GM23338 (cell line): Measurements from ENCODE around the gene TMEM74B. TPM values are rescaled to one million over a fixed set of nuclear protein-coding genes. Genes with fewer than 3 reads are reported as not detected.

Experiments
- ATAC-seq: fragments of 200-7000 bp; cut with Tn5 transposase; 3 replicates; pipeline ENCODE4 v1.9.1; 2020
- DNase-seq: peaks from one replicate; pipeline ENCODE4 v3.0.0-alpha.2; 2015; ENCODE audit warnings: low spot score
- H2AFZ ChIP-seq: fragments of 200-600 bp; sonication (generic); 2 replicates; pipeline ENCODE4 v1.8.0; 2016; ENCODE audit warnings: antibody characterized with exemption, mild to moderate bottlenecking, moderate library complexity
- H3F3A ChIP-seq: fragments of 200-600 bp; sonication (generic); replicated peaks from 2 replicates; pipeline ENCODE4 v1.8.0; 2017; ENCODE audit warnings: antibody characterized with exemption, mixed run types, low read depth
- H3K27ac ChIP-seq: fragments of 200-600 bp; sonication (generic); 2 replicates; pipeline ENCODE4 v1.6.1; 2016; ENCODE audit warnings: low read depth
- H3K27me3 ChIP-seq: fragments of 200-600 bp; sonication (generic); 2 replicates; pipeline ENCODE4 v1.8.0; 2016; ENCODE audit warnings: mild to moderate bottlenecking, mixed run types, moderate library complexity; ENCODE audit not compliant: insufficient read depth
- H3K36me3 ChIP-seq: fragments of 200-600 bp; sonication (generic); 2 replicates; pipeline ENCODE4 v1.8.0; 2016; ENCODE audit warnings: mild to moderate bottlenecking; ENCODE audit not compliant: insufficient read depth
- H3K4me1 ChIP-seq: fragments of 200-600 bp; sonication (generic); 2 replicates; pipeline ENCODE4 v1.8.0; 2016; ENCODE audit warnings: mild to moderate bottlenecking, moderate library complexity; ENCODE audit not compliant: insufficient read depth
- H3K4me2 ChIP-seq: fragments of 200-600 bp; sonication (generic); 2 replicates; pipeline ENCODE4 v1.7.1; 2017; ENCODE audit warnings: mixed run types
- H3K4me3 ChIP-seq: fragments of 200-600 bp; sonication (generic); 2 replicates; pipeline ENCODE4 v1.6.1; 2016; ENCODE audit warnings: mixed run types
- H3K79me2 ChIP-seq: fragments of 200-600 bp; sonication (generic); replicated peaks from 2 replicates; pipeline ENCODE4 v1.8.0; 2017; ENCODE audit warnings: mild to moderate bottlenecking; ENCODE audit not compliant: insufficient read depth
- H3K9me2 ChIP-seq: fragments of 200-600 bp; sonication (generic); 2 replicates; pipeline ENCODE4 v1.8.0; 2017; ENCODE audit not compliant: insufficient read depth
- H4K20me1 ChIP-seq: fragments of 200-600 bp; sonication (generic); replicated peaks from 2 replicates; pipeline ENCODE4 v1.8.0; 2017; ENCODE audit warnings: mild to moderate bottlenecking; ENCODE audit not compliant: insufficient read depth
- H3K27ac Mint-ChIP-seq: 2 replicates; pipeline ENCODE4 v1.8.0; 2020; ENCODE audit warnings: inconsistent platforms, mild to moderate bottlenecking, moderate library complexity, mixed read lengths
- H3K27me3 Mint-ChIP-seq: 3 replicates; pipeline ENCODE4 v1.8.0; 2022; ENCODE audit warnings: low read depth, mild to moderate bottlenecking, moderate library complexity, mixed read lengths, inconsistent platforms; ENCODE audit not compliant: insufficient read depth, poor library complexity
- H3K36me3 Mint-ChIP-seq: 3 replicates; pipeline ENCODE4 v1.8.0; 2021; ENCODE audit warnings: low read depth, mild to moderate bottlenecking, inconsistent platforms, moderate library complexity, mixed read lengths
- H3K4me1 Mint-ChIP-seq: 3 replicates; pipeline ENCODE4 v1.8.0; 2020; ENCODE audit warnings: mild to moderate bottlenecking, inconsistent platforms, mixed read lengths
- H3K4me3 Mint-ChIP-seq: 3 replicates; pipeline ENCODE4 v1.8.0; 2021; ENCODE audit warnings: moderate library complexity, mild to moderate bottlenecking, inconsistent platforms, mixed read lengths
- H3K9me3 Mint-ChIP-seq: 3 replicates; pipeline ENCODE4 v1.8.0; 2020; ENCODE audit warnings: moderate library complexity, mild to moderate bottlenecking, inconsistent platforms, mixed read lengths
- CREB1 ChIP-seq: fragments of 250-450 bp; sonication (Bioruptor Pico); IDR thresholded peaks from 2 replicates; pipeline ENCODE4 v1.5.0; 2020; ENCODE audit warnings: low read depth, mild to moderate bottlenecking, moderate library complexity
- EZH2 ChIP-seq: fragments of 200-600 bp; sonication (generic); IDR thresholded peaks from one replicate; pipeline ENCODE4 v1.8.0; 2017; ENCODE audit warnings: antibody characterized with exemption, mild to moderate bottlenecking, low read depth; ENCODE audit not compliant: unreplicated experiment
- EZH2phosphoT487 ChIP-seq: fragments of 200-600 bp; sonication (generic); IDR thresholded peaks from one replicate; pipeline ENCODE4 v1.8.1; 2018; ENCODE audit warnings: antibody characterized with exemption; ENCODE audit not compliant: unreplicated experiment
- JUNB ChIP-seq: IDR thresholded peaks from one replicate; pipeline ENCODE4 v1.6.1; 2016; ENCODE audit warnings: antibody characterized with exemption; ENCODE audit not compliant: unreplicated experiment
- NANOG ChIP-seq: IDR thresholded peaks from 2 replicates; pipeline ENCODE4 v1.6.1; 2016; ENCODE audit warnings: antibody characterized with exemption, borderline replicate concordance
- POLR2AphosphoS5 ChIP-seq: IDR thresholded peaks from 2 replicates; pipeline ENCODE4 v1.6.1; 2016; ENCODE audit warnings: antibody characterized with exemption, low read depth
- ZNF331 ChIP-seq: fragments of 250-450 bp; sonication (Bioruptor Pico); IDR thresholded peaks from 2 replicates; pipeline ENCODE4 v1.5.0; 2020; ENCODE audit warnings: low read depth, mild to moderate bottlenecking, moderate library complexity
- ZNF462 ChIP-seq: fragments of 250-450 bp; sonication (Bioruptor Pico); IDR thresholded peaks from 2 replicates; pipeline ENCODE4 v1.5.0; 2020; ENCODE audit warnings: mild to moderate bottlenecking, moderate library complexity
- polyA plus RNA-seq: library from polyadenylated mRNA; unstranded; fragments of >200 nt; fragmentation: Nextera tagmentation; extraction: Ambion mirVana; gene quantifications from 2 replicates; pipeline ENCODE4 v1.2.1, GENCODE V29; 2016
- total RNA-seq: library from RNA; depleted of rRNA; stranded (reverse); fragments of >200 nt; shearing (Covaris generic); gene quantifications from 2 replicates; pipeline ENCODE4 v1.2.3, GENCODE V29; 2014
- TF ChIP-seq, protein P1 (sequence below): IDR thresholded peaks from 2 replicates; pipeline ENCODE4 v1.6.1; 2016; ENCODE audit warnings: antibody characterized with exemption

The TMEM74B gene
- total and polyA plus RNA-seq, 2 experiments from 2014 or later, result 1.0 to 4.8 TPM

DNA sequence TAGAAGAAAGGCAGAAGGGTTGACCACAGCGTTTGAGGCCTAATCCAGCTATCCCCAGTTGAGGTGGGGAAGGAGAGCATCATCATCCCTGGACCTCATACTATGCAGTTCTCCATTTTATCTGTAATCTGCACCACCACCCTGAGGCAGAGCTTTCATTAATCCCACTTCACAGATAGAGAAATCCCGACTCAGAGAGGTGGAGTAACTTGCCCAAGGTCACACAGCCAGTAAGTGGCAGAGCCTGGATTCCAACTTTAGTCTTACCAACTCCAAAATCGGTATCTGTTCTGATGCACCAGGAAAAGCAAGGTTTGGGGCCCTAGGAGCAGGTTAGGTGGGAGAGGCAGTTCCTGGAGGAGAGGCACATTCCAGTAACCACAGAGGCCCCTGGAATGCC lies 6.7 kb downstream of the TMEM74B start:
- H3K4me2 ChIP-seq, result no peak overlapping the region
- Mint-ChIP-seq H3K27me3 (peaks cover 10% of the 10 kb centered on the region), H3K4me1 (peaks cover 18% of the 10 kb centered on the region), H3K27ac (no peak overlapping the region), H3K4me3 (no peak overlapping the region), H3K9me3 (no peaks in the 10 kb centered on the region), H3K36me3 (peaks cover 2% of the 10 kb centered on the region; the same call in 1 of the 3 replicates)
- no peak overlapping the region for H2AFZ ChIP-seq
- H3K4me3 ChIP-seq, result no peak overlapping the region
- no peaks in the 10 kb centered on the region for H3F3A ChIP-seq
- ATAC-seq, result no peak
- H4K20me1 ChIP-seq, result no peaks in the 10 kb centered on the region; the same call in 1 of the 2 replicates
- peaks cover 8% of the 10 kb centered on the region for H3K27me3 ChIP-seq
- TF ChIP-seq EZH2phosphoT487 (no peak), ZNF462 (no peak), NANOG (no peak), ZNF331 (CRISPR knock-in tag) (no peak), EZH2 (no peak), POLR2AphosphoS5 (no peak), CREB1 (CRISPR knock-in tag) (no peak), JUNB (no peak)
- TF ChIP-seq, protein P1, sequence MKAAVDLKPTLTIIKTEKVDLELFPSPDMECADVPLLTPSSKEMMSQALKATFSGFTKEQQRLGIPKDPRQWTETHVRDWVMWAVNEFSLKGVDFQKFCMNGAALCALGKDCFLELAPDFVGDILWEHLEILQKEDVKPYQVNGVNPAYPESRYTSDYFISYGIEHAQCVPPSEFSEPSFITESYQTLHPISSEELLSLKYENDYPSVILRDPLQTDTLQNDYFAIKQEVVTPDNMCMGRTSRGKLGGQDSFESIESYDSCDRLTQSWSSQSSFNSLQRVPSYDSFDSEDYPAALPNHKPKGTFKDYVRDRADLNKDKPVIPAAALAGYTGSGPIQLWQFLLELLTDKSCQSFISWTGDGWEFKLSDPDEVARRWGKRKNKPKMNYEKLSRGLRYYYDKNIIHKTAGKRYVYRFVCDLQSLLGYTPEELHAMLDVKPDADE, result no peak
- H3K36me3 ChIP-seq, result no peaks in the 10 kb centered on the region
- H3K79me2 ChIP-seq, result no peaks in the 10 kb centered on the region
- H3K4me1 ChIP-seq, result peaks cover 9% of the 10 kb centered on the region; the same call in 1 of the 2 replicates
- no peak overlapping the region for H3K27ac ChIP-seq
- no peaks in the 10 kb centered on the region for H3K9me2 ChIP-seq
- no peak for DNase-seq
